ENCODE data around the gene USP47. TPM values are rescaled to one million over a fixed set of nuclear protein-coding genes. Genes with fewer than 3 reads are reported as not detected.
A peak's percentile ranks its signal among the peaks of the same experiment; 100 is the strongest.

Gene USP47
- total RNA-seq, 1 donor from 2014 or later, result 81.5 TPM

- Mint-ChIP-seq H3K27me3 (no peaks in the 10 kb centered on the region), H3K27ac (no peak overlapping the region), H3K4me1 (ENCODE audit: low read depth) (peaks cover 1% of the 10 kb centered on the region), H3K9me3 (ENCODE audit: low read depth) (no peaks in the 10 kb centered on the region), H3K36me3 (ENCODE audit: insufficient read depth) (peaks cover 19% of the 10 kb centered on the region), H3K4me3 (ENCODE audit: low read depth) (no peak overlapping the region)
- no peak for DNase-seq (ENCODE audit: low spot score, unreplicated experiment)
- no peak for TF ChIP-seq CTCF (IDR thresholded peaks at IDR 0.05; ENCODE audit: unreplicated experiment)
Observed at GRCh38 chr11:11958403-11959231, 116.8 kb downstream of the USP47 start.

GRCh38 chr11:11959601-11960000 lies 117.8 kb downstream of the USP47 start:
- H3K27me3 Mint-ChIP-seq, result no peaks in the 10 kb centered on the region
- H3K27ac Mint-ChIP-seq, result no peak overlapping the region
- no peak for DNase-seq (ENCODE audit: low spot score, unreplicated experiment)
- no peak for TF ChIP-seq CTCF (IDR thresholded peaks at IDR 0.05; ENCODE audit: unreplicated experiment)
- no peak overlapping the region for H3K4me3 Mint-ChIP-seq (ENCODE audit: low read depth)
- no peaks in the 10 kb centered on the region for H3K9me3 Mint-ChIP-seq (ENCODE audit: low read depth)
- H3K4me1 Mint-ChIP-seq (ENCODE audit: low read depth), result peaks cover 1% of the 10 kb centered on the region
- peaks cover 21% of the 10 kb centered on the region for H3K36me3 Mint-ChIP-seq (ENCODE audit: insufficient read depth)

GRCh38 chr11:11960687-11961086 lies 118.9 kb downstream of the USP47 start:
- peaks cover 1% of the 10 kb centered on the region for H3K4me1 Mint-ChIP-seq (ENCODE audit: low read depth)
- TF ChIP-seq CTCF (IDR thresholded peaks at IDR 0.05; ENCODE audit: unreplicated experiment), result no peak
- no peak overlapping the region for H3K4me3 Mint-ChIP-seq (ENCODE audit: low read depth)
- peaks cover 19% of the 10 kb centered on the region for H3K36me3 Mint-ChIP-seq (ENCODE audit: insufficient read depth)
- H3K9me3 Mint-ChIP-seq (ENCODE audit: low read depth), result no peaks in the 10 kb centered on the region
- H3K27me3 Mint-ChIP-seq, result no peaks in the 10 kb centered on the region
- H3K27ac Mint-ChIP-seq, result peak overlapping the region; percentile 9
- DNase-seq (ENCODE audit: low spot score, unreplicated experiment), result no peak

GRCh38 chr11:11961399-11962028 lies 119.7 kb downstream of the USP47 start:
- no peaks in the 10 kb centered on the region for H3K27me3 Mint-ChIP-seq
- peaks cover 1% of the 10 kb centered on the region for H3K4me1 Mint-ChIP-seq (ENCODE audit: low read depth)
- H3K36me3 Mint-ChIP-seq (ENCODE audit: insufficient read depth), result peaks cover 15% of the 10 kb centered on the region
- H3K4me3 Mint-ChIP-seq (ENCODE audit: low read depth), result no peak overlapping the region
- H3K9me3 Mint-ChIP-seq (ENCODE audit: low read depth), result no peaks in the 10 kb centered on the region
- no peak overlapping the region for H3K27ac Mint-ChIP-seq
- no peak for DNase-seq (ENCODE audit: low spot score, unreplicated experiment)
- TF ChIP-seq CTCF (IDR thresholded peaks at IDR 0.05; ENCODE audit: unreplicated experiment), result no peak

- Mint-ChIP-seq H3K36me3 (ENCODE audit: insufficient read depth) (peaks cover 14% of the 10 kb centered on the region), H3K9me3 (ENCODE audit: low read depth) (no peaks in the 10 kb centered on the region), H3K4me1 (ENCODE audit: low read depth) (peaks cover 1% of the 10 kb centered on the region), H3K4me3 (ENCODE audit: low read depth) (no peak overlapping the region), H3K27ac (no peak overlapping the region), H3K27me3 (no peaks in the 10 kb centered on the region)
- DNase-seq (ENCODE audit: low spot score, unreplicated experiment), result no peak
- no peak for TF ChIP-seq CTCF (IDR thresholded peaks at IDR 0.05; ENCODE audit: unreplicated experiment)
Observed at GRCh38 chr11:11963067-11963466, 121.3 kb downstream of the USP47 start.
